SK-N-MC (cell line): ENCODE data around the gene BTBD1.

Source experiments
- EZH2 ChIP-seq: fragments of 200-600 bp; sonication (generic); IDR thresholded peaks from one replicate; pipeline ENCODE4 v1.6.1; 2017; ENCODE audit warnings: antibody characterized with exemption
- POLR2AphosphoS5 ChIP-seq: IDR thresholded peaks from 2 replicates; pipeline ENCODE4 v1.6.1; 2012; ENCODE audit warnings: mild to moderate bottlenecking, low read depth, low read length, borderline replicate concordance

DNA sequence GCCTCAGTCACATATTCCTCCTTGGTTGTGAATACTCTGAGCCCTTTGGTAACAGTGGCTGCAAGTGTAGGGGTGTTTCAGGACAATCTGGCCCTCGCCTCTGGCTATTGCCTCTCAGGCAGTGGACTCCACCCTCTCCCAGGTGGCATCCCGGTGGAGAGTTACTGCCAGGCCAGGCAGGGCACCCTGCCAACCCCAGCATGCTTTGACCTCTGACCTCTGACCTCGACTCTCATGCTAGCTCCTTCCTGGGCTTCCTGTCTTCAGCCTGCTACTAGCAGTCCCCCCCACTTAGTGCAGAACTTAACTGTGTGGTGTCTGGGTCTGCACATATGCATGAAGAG is 45.9 kb upstream of the BTBD1 start:
- TF ChIP-seq EZH2: no peak
- TF ChIP-seq POLR2AphosphoS5: no peak
